ENCODE measurements around the gene TSTD1.
A peak's percentile ranks its signal among the peaks of the same experiment; 100 is the strongest.

TSTD1 gene

GRCh38 chr1:161061419-161061818 lies 22.7 kb upstream of the TSTD1 start:
- Histone ChIP-seq H3K4me1 (ENCODE audit: insufficient read depth, low read length, poor library complexity, severe bottlenecking) (peaks cover 28% of the 10 kb centered on the region), H3K36me3 (ENCODE audit: insufficient read depth, low read length) (peaks cover 19% of the 10 kb centered on the region; the same call in 1 of the 2 replicates), H3K79me2 (ENCODE audit: insufficient read depth, low read length) (peaks cover 77% of the 10 kb centered on the region), H3K9ac (ENCODE audit: low read depth, low read length, poor library complexity, severe bottlenecking) (no peak overlapping the region), H3F3A (ENCODE audit: low read depth) (no peaks in the 10 kb centered on the region), H3K4me3 (ENCODE audit: low read length, poor library complexity, severe bottlenecking) (no peak overlapping the region), H2AFZ (ENCODE audit: low read length) (no peak overlapping the region), H4K20me1 (ENCODE audit: insufficient read depth, low read length, poor library complexity, severe bottlenecking) (peaks cover 42% of the 10 kb centered on the region), H3K9me2 (replicated peaks; ENCODE audit: low read depth, low read length) (no peaks in the 10 kb centered on the region), H3K9me3 (ENCODE audit: insufficient read depth, low read depth, low read length) (no peaks in the 10 kb centered on the region), H3K27me3 (ENCODE audit: insufficient read depth, low read length, poor library complexity, severe bottlenecking) (no peaks in the 10 kb centered on the region), H3K4me2 (ENCODE audit: low read depth, low read length, poor library complexity, severe bottlenecking) (no peak overlapping the region)
- no peak for TF ChIP-seq CTCF (conservative IDR thresholded peaks at IDR 0.05; ENCODE audit: low read length)
- no peak for TF ChIP-seq EZH2phosphoT487 (IDR thresholded peaks at IDR 0.05; ENCODE audit: borderline replicate concordance)

GRCh38 chr1:161059293-161059692 lies 20.5 kb upstream of the TSTD1 start:
- H3K4me1 ChIP-seq (ENCODE audit: insufficient read depth, low read length, poor library complexity, severe bottlenecking): peaks cover 15% of the 10 kb centered on the region
- no peak overlapping the region for H3K4me3 ChIP-seq (ENCODE audit: low read length, poor library complexity, severe bottlenecking)
- H3K9me2 ChIP-seq (replicated peaks; ENCODE audit: low read depth, low read length): no peaks in the 10 kb centered on the region
- H3K9ac ChIP-seq (ENCODE audit: low read depth, low read length, poor library complexity, severe bottlenecking): no peak overlapping the region
- H3K9me3 ChIP-seq (ENCODE audit: insufficient read depth, low read depth, low read length): no peaks in the 10 kb centered on the region
- no peaks in the 10 kb centered on the region for H3F3A ChIP-seq (ENCODE audit: low read depth)
- no peak overlapping the region for H3K4me2 ChIP-seq (ENCODE audit: low read depth, low read length, poor library complexity, severe bottlenecking)
- TF ChIP-seq CTCF (conservative IDR thresholded peaks at IDR 0.05; ENCODE audit: low read length) (no peak), EZH2phosphoT487 (IDR thresholded peaks at IDR 0.05; ENCODE audit: borderline replicate concordance) (no peak)
- no peaks in the 10 kb centered on the region for H3K27me3 ChIP-seq (ENCODE audit: insufficient read depth, low read length, poor library complexity, severe bottlenecking)
- peaks cover 59% of the 10 kb centered on the region for H3K79me2 ChIP-seq (ENCODE audit: insufficient read depth, low read length)
- H4K20me1 ChIP-seq (ENCODE audit: insufficient read depth, low read length, poor library complexity, severe bottlenecking): peaks cover 29% of the 10 kb centered on the region
- H2AFZ ChIP-seq (ENCODE audit: low read length): no peak overlapping the region
- peaks cover 35% of the 10 kb centered on the region; the same call in 1 of the 2 replicates for H3K36me3 ChIP-seq (ENCODE audit: insufficient read depth, low read length)

GRCh38 chr1:161054805-161055204 lies 16.0 kb upstream of the TSTD1 start:
- Histone ChIP-seq H3K27me3 (ENCODE audit: insufficient read depth, low read length, poor library complexity, severe bottlenecking) (no peaks in the 10 kb centered on the region), H3K79me2 (ENCODE audit: insufficient read depth, low read length) (peaks cover 19% of the 10 kb centered on the region; the same call in 1 of the 2 replicates), H3K9ac (ENCODE audit: low read depth, low read length, poor library complexity, severe bottlenecking) (no peak overlapping the region), H3F3A (ENCODE audit: low read depth) (no peaks in the 10 kb centered on the region), H3K4me2 (ENCODE audit: low read depth, low read length, poor library complexity, severe bottlenecking) (no peak overlapping the region), H4K20me1 (ENCODE audit: insufficient read depth, low read length, poor library complexity, severe bottlenecking) (peaks cover 17% of the 10 kb centered on the region), H3K4me3 (ENCODE audit: low read length, poor library complexity, severe bottlenecking) (no peak overlapping the region), H3K4me1 (ENCODE audit: insufficient read depth, low read length, poor library complexity, severe bottlenecking) (no peaks in the 10 kb centered on the region), H2AFZ (ENCODE audit: low read length) (no peak overlapping the region), H3K9me3 (ENCODE audit: insufficient read depth, low read depth, low read length) (no peaks in the 10 kb centered on the region), H3K9me2 (replicated peaks; ENCODE audit: low read depth, low read length) (no peaks in the 10 kb centered on the region), H3K36me3 (ENCODE audit: insufficient read depth, low read length) (peaks cover 75% of the 10 kb centered on the region; the same call in 1 of the 2 replicates)
- no peak for TF ChIP-seq EZH2phosphoT487 (IDR thresholded peaks at IDR 0.05; ENCODE audit: borderline replicate concordance)
- TF ChIP-seq CTCF (conservative IDR thresholded peaks at IDR 0.05; ENCODE audit: low read length): peak; percentile 76
